GM23248 (cell line): ENCODE measurements around the gene USP31. TPM values are rescaled to one million over a fixed set of nuclear protein-coding genes. Genes with fewer than 3 reads are reported as not detected.
A peak's percentile ranks its signal among the peaks of the same experiment; 100 is the strongest.

Experiments used
- DNase-seq: peaks from one replicate; pipeline ENCODE4 v3.0.0-alpha.2; 2015
- H2AFZ ChIP-seq: fragments of 200-600 bp; sonication (generic); 2 replicates; pipeline ENCODE4 v1.6.1; 2016; ENCODE audit warnings: antibody characterized with exemption
- H3F3A ChIP-seq: fragments of 200-600 bp; sonication (generic); 2 replicates; pipeline ENCODE4 v1.6.1; 2016; ENCODE audit warnings: mild to moderate bottlenecking, antibody characterized with exemption, mixed run types; ENCODE audit not compliant: insufficient read depth
- H3K27ac ChIP-seq: fragments of 200-600 bp; sonication (generic); 2 replicates; pipeline ENCODE4 v1.5.1; 2016; ENCODE audit warnings: mild to moderate bottlenecking
- H3K27me3 ChIP-seq: fragments of 200-600 bp; sonication (generic); replicated peaks from 2 replicates; pipeline ENCODE4 v1.6.1; 2016; ENCODE audit warnings: mild to moderate bottlenecking; ENCODE audit not compliant: insufficient read depth
- H3K36me3 ChIP-seq: fragments of 200-600 bp; sonication (generic); 2 replicates; pipeline ENCODE4 v1.6.1; 2016; ENCODE audit warnings: low read depth, mild to moderate bottlenecking
- H3K4me1 ChIP-seq: fragments of 200-600 bp; sonication (generic); 2 replicates; pipeline ENCODE4 v1.6.1; 2016; ENCODE audit warnings: mild to moderate bottlenecking; ENCODE audit not compliant: insufficient read depth
- H3K4me2 ChIP-seq: fragments of 200-600 bp; sonication (generic); one replicate; pipeline ENCODE4 v1.6.1; 2016; ENCODE audit warnings: mild to moderate bottlenecking; ENCODE audit not compliant: unreplicated experiment
- H3K4me3 ChIP-seq: fragments of 200-600 bp; sonication (generic); 2 replicates; pipeline ENCODE4 v1.5.1; 2016; ENCODE audit warnings: mild to moderate bottlenecking
- H3K79me2 ChIP-seq: fragments of 200-600 bp; sonication (generic); 2 replicates; pipeline ENCODE4 v1.6.1; 2016; ENCODE audit warnings: mild to moderate bottlenecking; ENCODE audit not compliant: insufficient read depth
- H3K9ac ChIP-seq: fragments of 200-600 bp; sonication (generic); 2 replicates; pipeline ENCODE4 v1.6.1; 2016; ENCODE audit warnings: mild to moderate bottlenecking
- H3K9me2 ChIP-seq: fragments of 200-600 bp; sonication (generic); 2 replicates; pipeline ENCODE4 v1.6.1; 2016; ENCODE audit warnings: mixed run types, mild to moderate bottlenecking, moderate library complexity; ENCODE audit not compliant: insufficient read depth
- H3K9me3 ChIP-seq: fragments of 200-600 bp; sonication (generic); one replicate; pipeline ENCODE4 v1.6.1; 2017; ENCODE audit warnings: low read depth
- H4K20me1 ChIP-seq: fragments of 200-600 bp; sonication (generic); 2 replicates; pipeline ENCODE4 v1.6.0; 2016; ENCODE audit not compliant: insufficient read depth
- EZH2 ChIP-seq: fragments of 200-600 bp; sonication (generic); IDR thresholded peaks from 2 replicates; pipeline ENCODE4 v1.6.1; 2018; ENCODE audit warnings: antibody characterized with exemption, mild to moderate bottlenecking; ENCODE audit not compliant: insufficient read depth, poor library complexity, severe bottlenecking
- EZH2phosphoT487 ChIP-seq: fragments of 200-600 bp; sonication (generic); IDR thresholded peaks from 2 replicates; pipeline ENCODE4 v1.6.1; 2018; ENCODE audit warnings: antibody characterized with exemption, moderate library complexity, mild to moderate bottlenecking, low read depth; ENCODE audit not compliant: insufficient read depth
- WGBS, 2 experiments: methylation state at CpG; one replicate each; pipeline ENCODE4 v1.1.6; 2015 to 2017; ENCODE audit warnings: low lambda C conversion rate in 2 of 2, low coverage in 1 of 2; ENCODE audit errors: missing lambda C conversion rate in 2 of 2; 5-methylcytosine and 5-hydroxymethylcytosine counted together
- in situ Hi-C: fragments of 300-500 bp; cut with MboI; formaldehyde crosslinking; loops from 2 replicates; pipeline ENCODE4 v1.15.0; 2020
- polyA plus RNA-seq: library from polyadenylated mRNA; unstranded; fragments of >200 nt; fragmentation: Nextera tagmentation; extraction: Ambion mirVana; gene quantifications from 2 replicates; pipeline ENCODE4 v1.2.1, GENCODE V29; 2016
- total RNA-seq: library from RNA; depleted of rRNA; stranded (reverse); fragments of >200 nt; shearing (Covaris generic); gene quantifications from 2 replicates; pipeline ENCODE4 v1.2.3, GENCODE V29; 2014

The USP31 gene
- total and polyA plus RNA-seq, 2 experiments from 2014 or later = 0.88 to 6.6 TPM

GRCh38 chr16:23125277-23125676 lies 24.0 kb downstream of the USP31 start:
- 100% methylated on average over 2 of the region's 2 CpGs for WGBS, 2 experiments
- Histone ChIP-seq H3F3A (peaks cover 29% of the 10 kb centered on the region), H3K9ac (no peak overlapping the region), H3K4me3 (no peak overlapping the region), H3K79me2 (peaks cover 96% of the 10 kb centered on the region), H3K4me1 (peaks cover 26% of the 10 kb centered on the region), H3K27ac (no peak overlapping the region), H3K9me3 (no peaks in the 10 kb centered on the region), H4K20me1 (no peaks in the 10 kb centered on the region), H3K27me3 (no peaks in the 10 kb centered on the region), H3K36me3 (no peaks in the 10 kb centered on the region), H3K9me2 (no peaks in the 10 kb centered on the region), H3K4me2 (no peak overlapping the region), H2AFZ (no peak overlapping the region)
- in situ Hi-C loops = no loop called here
- DNase-seq = no peak
- no peak for TF ChIP-seq EZH2
- TF ChIP-seq EZH2phosphoT487 = no peak

- peaks cover 36% of the 10 kb centered on the region for H3F3A ChIP-seq
- peaks cover 36% of the 10 kb centered on the region for H3K4me1 ChIP-seq
- H3K79me2 ChIP-seq = peaks cover 96% of the 10 kb centered on the region
- 18% methylated on average over 8 of the region's 8 CpGs for whole genome bisulfite sequencing, 2 experiments
- H3K9me3 ChIP-seq = no peaks in the 10 kb centered on the region
- no peaks in the 10 kb centered on the region for H3K36me3 ChIP-seq
- H4K20me1 ChIP-seq = no peaks in the 10 kb centered on the region
- H3K4me2 ChIP-seq = peak overlapping the region; percentile 17
- peak overlapping the region; percentile 52 for H3K27ac ChIP-seq
- TF ChIP-seq EZH2 (no peak), EZH2phosphoT487 (no peak)
- peak; percentile 94 for DNase-seq
- no peaks in the 10 kb centered on the region for H3K27me3 ChIP-seq
- no peak overlapping the region for H2AFZ ChIP-seq
- no peaks in the 10 kb centered on the region for H3K9me2 ChIP-seq
- H3K4me3 ChIP-seq = no peak overlapping the region
- H3K9ac ChIP-seq = no peak overlapping the region
- in situ Hi-C loops = no loop called here
Measured at GRCh38 chr16:23124315-23124714, 24.9 kb downstream of the USP31 start.

GRCh38 chr16:23122144-23122543 lies 27.1 kb downstream of the USP31 start:
- in situ Hi-C loops = no loop called here
- 98 to 99% methylated on average over 5 of the region's 5 CpGs for WGBS, 2 experiments
- TF ChIP-seq EZH2 (no peak), EZH2phosphoT487 (no peak)

GRCh38 chr16:23121024-23121423 lies 28.2 kb downstream of the USP31 start:
- 40 to 45% methylated on average over 3 of the region's 3 CpGs for WGBS, 2 experiments
- Histone ChIP-seq H3K27ac (peak overlapping the region; percentile 55), H2AFZ (no peak overlapping the region; the same call in 1 of the 2 replicates), H4K20me1 (no peaks in the 10 kb centered on the region), H3K9ac (peak overlapping the region; percentile 44; the same call in 1 of the 2 replicates), H3K4me1 (peaks cover 45% of the 10 kb centered on the region), H3F3A (peaks cover 27% of the 10 kb centered on the region), H3K79me2 (peaks cover 96% of the 10 kb centered on the region), H3K4me2 (peak overlapping the region; percentile 8), H3K36me3 (no peaks in the 10 kb centered on the region), H3K4me3 (no peak overlapping the region), H3K9me2 (no peaks in the 10 kb centered on the region), H3K27me3 (no peaks in the 10 kb centered on the region), H3K9me3 (no peaks in the 10 kb centered on the region)
- TF ChIP-seq EZH2 (no peak), EZH2phosphoT487 (no peak)
- in situ Hi-C loops = no loop called here
- DNase-seq = peak; percentile 51

More at GRCh38 chr16:23122144-23122543, 27.1 kb downstream of the USP31 start:
- Histone ChIP-seq H3K4me3 (no peak overlapping the region), H4K20me1 (no peaks in the 10 kb centered on the region), H3K27me3 (no peaks in the 10 kb centered on the region), H3K9me3 (no peaks in the 10 kb centered on the region), H3K79me2 (peaks cover 96% of the 10 kb centered on the region), H3K9ac (no peak overlapping the region), H3F3A (peaks cover 27% of the 10 kb centered on the region), H3K36me3 (no peaks in the 10 kb centered on the region), H3K9me2 (no peaks in the 10 kb centered on the region), H3K4me2 (no peak overlapping the region), H3K27ac (no peak overlapping the region), H3K4me1 (peaks cover 45% of the 10 kb centered on the region), H2AFZ (no peak overlapping the region)
- DNase-seq = no peak

GRCh38 chr16:23120562-23120961 lies 28.7 kb downstream of the USP31 start:
- no peaks in the 10 kb centered on the region for H4K20me1 ChIP-seq
- no peak overlapping the region for H3K4me3 ChIP-seq
- H3K27me3 ChIP-seq = no peaks in the 10 kb centered on the region
- no peaks in the 10 kb centered on the region for H3K36me3 ChIP-seq
- in situ Hi-C loops = no loop called here
- H3K79me2 ChIP-seq = peaks cover 96% of the 10 kb centered on the region
- TF ChIP-seq EZH2phosphoT487 = no peak
- TF ChIP-seq EZH2 = no peak
- 97 to 100% methylated on average over 4 of the region's 4 CpGs for WGBS, 2 experiments
- peak overlapping the region; percentile 55 for H3K27ac ChIP-seq
- H3K4me2 ChIP-seq = peak overlapping the region; percentile 8
- peaks cover 45% of the 10 kb centered on the region for H3K4me1 ChIP-seq
- H3F3A ChIP-seq = peaks cover 27% of the 10 kb centered on the region
- no peak overlapping the region for H2AFZ ChIP-seq
- no peaks in the 10 kb centered on the region for H3K9me3 ChIP-seq
- H3K9ac ChIP-seq = peak overlapping the region; percentile 44; the same call in 1 of the 2 replicates
- DNase-seq = no peak
- no peaks in the 10 kb centered on the region for H3K9me2 ChIP-seq
